NCI-H1694 (cell line): ENCODE data around the gene CDR2L.
"Not testable (repeated sequence)": the region's sequence is repeated elsewhere in the genome, so short reads cannot be mapped to it uniquely, and the experiment has no call there.

Source experiments
- DNase-seq: peaks from one replicate; lab custom pipeline; 2025; lab: John Stamatoyannopoulos, UW

The CDR2L gene

DNA sequence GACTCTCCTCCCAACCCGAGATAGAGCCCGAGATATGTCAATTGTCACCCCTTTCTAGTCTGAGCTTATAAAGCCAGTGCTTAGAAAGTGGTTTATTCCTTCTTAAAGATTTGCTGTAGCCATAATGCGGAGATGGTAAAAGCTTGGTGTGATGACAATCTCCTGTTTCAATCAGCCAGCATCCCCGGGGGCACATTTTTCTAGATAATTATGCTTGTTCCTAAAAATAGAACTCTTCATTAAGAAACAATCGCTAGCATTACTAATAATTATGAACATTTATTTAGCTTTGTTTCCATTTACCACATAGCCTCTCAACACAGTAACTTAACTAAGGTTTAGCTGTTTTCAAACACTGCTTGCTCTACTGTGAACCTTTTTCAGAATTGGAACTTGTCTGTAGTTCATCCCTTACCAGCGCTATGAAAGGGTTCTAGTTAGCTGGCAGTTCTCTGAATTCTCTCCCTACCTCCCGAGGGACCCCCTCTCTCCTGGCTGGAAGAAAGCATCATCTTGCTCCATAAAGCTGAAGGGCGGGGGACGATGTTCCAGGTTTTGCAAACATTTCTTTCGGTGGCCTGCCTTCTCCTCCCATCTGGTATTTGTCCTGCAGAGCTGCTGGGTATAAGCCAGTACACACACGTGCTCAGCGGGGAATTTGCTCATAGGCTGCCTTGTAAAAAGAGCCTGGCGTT lies 24.1 kb downstream of the CDR2L start:
- peak; percentile 55 for DNase-seq

DNA sequence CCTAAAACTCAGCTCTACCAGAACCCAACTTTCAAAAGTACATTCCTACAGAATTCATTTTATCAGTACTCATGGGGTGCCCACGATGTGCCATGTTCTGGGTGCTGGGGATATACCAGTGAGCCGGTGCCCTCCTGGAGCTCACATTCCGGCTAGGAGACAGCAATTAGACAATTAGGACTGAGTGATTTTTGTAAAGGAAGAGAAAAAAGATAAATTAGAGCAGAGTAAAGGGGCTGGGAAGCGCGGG lies 24.6 kb downstream of the CDR2L start:
- DNase-seq, result no peak

DNA sequence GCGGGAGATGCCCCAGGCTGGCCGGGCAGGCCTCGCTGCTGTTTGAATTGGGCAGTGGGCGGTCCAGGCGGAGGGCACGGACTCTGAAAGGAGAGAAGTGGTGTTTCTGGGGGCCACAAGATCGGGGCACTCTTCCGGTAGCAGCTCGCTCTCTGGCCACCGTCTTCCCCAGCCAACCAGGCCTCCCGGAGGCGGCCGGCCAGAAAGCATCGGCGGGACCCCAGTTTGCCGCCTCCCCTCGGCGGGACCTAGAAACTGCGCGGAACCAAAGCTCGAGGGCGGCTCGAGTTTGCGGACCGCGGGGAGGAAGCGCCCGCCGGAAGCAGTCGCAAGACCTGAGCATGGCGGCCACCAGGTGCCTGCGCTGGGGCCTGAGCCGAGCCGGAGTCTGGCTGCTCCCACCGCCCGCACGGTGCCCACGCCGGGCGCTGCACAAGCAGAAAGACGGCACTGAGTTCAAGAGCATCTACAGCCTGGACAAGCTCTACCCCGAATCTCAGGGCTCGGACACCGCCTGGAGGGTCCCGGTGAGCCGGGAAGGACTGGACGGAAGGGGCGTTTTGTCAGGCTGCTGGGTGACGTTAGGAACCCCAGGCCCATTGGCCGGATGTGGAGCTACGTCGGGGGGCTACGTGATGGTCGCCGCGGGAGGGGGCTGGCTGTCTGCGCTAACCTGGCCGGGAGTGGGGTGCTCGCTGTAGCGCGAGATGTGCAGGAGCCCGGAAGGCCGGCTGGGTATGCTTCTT lies 25.1 kb downstream of the CDR2L start, which contains the start of gene MRPL58:
Gene MRPL58, plus strand, starts transcription at position 325 of the 746 bp plus-strand sequence. Its CDS starts 17 bp downstream, at position 342.
- peak; percentile 50 for DNase-seq

DNA sequence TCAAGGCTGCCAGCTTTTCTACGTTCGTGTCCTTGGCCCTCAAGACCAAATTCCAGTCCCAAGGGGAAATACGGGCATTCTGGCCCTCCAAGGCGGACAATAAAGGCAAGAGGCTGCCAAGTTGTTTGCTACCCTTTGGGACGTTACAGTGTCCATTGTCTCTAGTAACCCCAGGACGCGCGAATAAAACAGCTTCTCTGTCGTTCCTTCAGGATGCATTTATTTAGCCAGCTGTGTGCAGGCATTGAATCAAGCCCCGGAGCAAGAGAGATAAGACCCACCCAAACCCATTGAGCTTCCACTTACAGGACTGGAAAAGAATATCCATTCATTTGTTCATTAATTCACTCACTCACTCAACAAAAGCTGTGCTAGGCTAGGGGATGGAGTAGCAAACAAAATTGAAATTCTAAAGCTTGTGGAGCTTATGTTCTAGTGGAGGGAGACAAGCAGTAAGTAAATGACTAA lies 25.7 kb downstream of the CDR2L start:
- DNase-seq, result no peak

DNA sequence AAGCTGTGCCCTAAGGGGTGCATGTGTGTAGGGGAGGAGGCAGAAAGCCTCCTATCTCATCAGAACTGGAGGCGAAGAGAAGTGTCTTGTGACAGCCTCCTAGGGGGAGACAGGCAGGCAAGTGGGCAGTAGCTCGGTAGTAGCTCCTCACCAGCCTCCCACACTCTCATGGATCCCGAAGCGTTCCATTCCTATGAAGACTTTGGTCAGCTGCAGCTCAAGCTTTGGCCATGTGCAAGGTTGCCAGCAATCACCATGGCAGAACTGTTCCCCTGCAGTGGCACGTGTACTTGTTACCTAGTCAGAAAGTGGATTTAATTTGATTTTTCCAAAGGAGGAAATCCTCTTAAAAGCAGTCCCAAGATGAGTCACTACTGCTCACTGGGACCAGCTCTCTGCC lies 31.7 kb downstream of the CDR2L start:
- no peak for DNase-seq

DNA sequence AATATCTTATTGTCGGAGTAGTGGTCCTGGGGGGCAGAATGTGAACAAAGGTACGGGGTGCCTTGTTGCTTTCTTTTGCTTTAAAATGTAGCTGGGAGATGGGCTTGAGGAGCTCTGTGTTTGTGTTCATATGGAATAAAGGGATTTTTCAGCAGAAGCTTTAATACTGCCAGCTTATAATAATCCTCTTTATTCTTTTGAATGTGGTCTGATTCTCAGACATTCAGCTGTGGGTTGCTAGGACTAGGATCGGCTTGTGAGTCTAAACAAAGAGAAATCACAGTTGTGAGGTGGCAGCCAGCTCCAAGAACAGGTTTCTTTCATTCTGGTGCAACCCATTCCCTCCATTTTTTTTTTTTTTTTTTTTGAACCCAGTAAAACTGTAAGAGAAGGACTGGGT lies 32.3 kb downstream of the CDR2L start:
- DNase-seq, result no peak

DNA sequence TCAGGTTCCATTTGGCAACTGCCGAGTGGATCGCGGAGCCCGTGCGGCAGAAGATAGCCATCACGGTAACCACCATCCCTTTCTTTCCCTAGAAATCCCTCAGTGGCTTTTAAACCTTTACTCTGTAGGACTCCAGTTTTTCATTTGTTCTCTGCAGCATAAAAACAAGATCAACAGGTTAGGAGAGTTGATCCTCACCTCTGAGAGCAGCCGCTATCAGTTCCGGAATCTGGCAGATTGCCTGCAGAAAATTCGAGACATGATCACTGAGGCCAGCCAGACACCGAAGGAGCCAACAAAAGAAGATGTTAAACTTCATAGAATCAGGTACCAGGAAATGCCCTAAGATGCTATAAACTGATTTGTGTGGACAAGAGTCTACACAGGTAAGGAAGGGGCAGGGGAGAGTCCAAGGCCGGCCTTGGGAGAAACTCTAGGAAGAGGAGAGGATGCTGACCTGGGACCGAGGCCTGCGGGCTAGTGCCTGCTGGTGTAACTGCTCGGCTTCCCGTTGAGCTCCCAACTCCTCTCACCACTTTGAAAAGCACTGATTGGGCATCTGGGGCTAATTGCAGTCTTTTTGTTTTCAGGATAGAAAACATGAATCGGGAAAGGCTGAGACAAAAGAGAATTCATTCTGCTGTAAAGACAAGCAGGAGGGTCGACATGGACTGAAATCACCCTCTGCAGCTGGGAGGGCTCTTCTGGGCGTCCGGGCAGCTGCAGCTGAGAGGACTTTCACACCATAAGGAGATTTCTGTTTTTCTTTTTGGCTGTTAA lies 33.1 kb downstream of the CDR2L start:
- DNase-seq, result no peak

DNA sequence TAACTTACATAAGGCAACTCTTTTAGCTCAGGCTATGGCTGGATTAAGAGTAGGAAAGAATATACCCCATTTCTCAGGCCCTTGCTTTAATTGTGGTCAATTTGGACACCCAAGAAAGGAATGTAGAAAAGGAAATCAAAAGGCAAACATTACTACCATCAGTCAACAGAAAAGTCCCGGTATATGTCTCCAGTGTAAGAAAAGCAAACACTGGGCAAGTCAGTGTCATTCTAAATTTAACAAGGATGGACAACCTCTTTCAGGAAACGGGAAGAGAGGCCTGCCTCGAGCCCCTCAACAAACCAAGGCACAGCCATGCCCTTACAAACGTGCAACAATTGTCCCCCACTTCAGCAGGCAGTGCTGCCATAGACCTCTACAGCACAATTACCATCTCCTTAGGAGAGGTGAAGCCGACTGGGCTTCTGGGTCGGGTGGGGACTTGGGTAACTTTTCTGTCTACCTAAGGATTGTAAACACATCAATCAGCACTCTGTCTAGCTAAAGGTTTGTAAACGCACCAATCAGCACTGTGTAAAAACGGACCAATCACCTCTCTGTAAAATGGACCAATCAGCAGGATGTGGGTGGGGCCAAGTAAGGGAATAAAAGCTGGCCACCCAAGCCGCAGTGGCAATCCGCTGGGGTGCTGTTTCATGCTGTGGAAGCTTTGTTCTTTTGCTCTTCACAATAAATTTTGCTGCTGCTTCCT lies 37.4 kb downstream of the CDR2L start:
- no peak for DNase-seq

DNA sequence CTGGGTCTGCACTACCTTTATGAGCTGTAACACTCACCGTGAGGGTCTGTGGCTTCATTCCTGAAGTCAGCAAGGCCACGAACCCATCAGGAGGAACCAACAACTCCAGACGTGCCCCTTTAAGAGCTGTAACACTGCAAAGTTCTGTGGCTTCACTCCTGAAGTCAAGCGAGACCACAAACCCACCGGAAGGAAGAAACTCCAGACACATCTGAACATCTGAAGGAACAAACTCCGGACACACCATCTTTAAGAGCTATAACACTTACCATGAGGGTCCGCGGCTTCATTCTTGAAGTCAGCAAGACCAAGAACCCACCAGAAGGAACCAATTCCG lies 37.9 kb downstream of the CDR2L start:
- DNase-seq, result not testable (repeated sequence)

DNA sequence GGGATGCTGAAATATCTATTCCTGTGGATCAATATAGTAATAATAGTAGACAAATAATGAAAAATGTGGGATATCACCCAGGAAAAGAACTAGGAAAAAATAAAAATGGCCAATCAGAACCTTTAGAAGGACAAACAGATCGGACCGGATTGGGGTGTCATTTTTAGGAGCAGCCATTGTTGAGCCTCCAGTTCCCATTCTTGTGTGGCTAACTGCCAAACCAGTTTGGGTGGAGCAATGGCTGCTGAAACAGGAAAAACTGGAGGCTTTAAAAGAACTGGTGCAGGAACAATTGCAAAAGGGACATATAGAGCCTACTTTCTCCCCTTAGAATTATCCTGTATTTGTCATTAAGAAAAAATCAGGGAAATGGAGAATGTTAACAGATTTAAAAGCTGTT lies 39.2 kb downstream of the CDR2L start:
- DNase-seq, result not testable (repeated sequence)

DNA sequence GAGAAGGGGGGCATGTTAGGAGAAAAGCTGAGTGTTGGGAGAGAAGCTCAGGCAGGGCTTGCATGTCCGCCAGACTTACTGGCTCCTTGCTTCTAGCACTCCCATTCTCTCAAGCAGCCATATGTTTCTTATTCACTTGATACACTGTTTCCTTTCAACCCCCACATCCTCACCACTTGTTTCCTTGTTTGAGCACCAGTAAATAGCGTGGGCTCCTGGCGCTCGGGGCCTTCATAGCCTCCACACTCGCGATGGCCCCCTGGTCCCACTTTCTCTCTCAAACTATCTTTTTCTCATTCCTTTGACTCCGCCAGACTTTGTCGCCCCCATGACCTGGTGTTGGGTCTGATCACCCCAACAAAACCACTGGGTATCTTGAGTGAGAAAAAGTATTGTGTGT lies 42.7 kb downstream of the CDR2L start:
- DNase-seq, result no peak

DNA sequence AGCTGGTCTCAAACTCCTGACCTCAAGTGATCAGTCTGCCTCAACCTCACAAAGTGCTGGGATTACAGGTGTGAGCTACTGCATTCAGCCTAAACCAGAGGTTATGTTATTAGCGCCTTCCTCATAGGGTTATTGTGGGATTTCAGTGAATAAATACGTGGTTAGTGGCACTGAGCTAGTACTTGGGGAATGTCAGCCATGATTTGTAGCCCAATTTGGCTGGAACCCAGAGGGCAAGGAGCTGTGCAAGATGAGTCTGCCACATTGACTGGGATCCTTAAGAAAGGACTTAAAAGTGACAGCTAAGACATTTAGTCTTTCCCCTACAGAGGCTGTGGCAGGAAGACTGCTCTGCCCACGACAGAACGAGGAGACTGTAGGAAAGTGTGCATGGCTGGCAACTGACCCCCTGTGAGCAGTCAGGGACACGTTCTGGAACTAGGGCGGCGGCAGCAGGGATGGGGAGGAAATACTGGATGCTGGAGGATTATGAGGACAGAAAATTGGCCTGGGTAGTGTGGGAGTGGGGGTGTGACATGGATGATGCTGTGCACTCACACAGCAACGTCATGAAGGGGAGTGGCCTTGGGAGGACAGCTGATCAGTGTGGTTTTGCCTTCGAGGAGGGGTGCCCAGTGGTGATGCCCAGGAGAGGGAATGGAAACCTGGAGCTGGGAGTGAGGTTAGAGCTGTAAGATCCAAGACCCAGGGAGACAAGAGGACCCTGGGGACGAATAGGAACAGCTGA lies 44.7 kb downstream of the CDR2L start:
- DNase-seq, result peak; percentile 42

DNA sequence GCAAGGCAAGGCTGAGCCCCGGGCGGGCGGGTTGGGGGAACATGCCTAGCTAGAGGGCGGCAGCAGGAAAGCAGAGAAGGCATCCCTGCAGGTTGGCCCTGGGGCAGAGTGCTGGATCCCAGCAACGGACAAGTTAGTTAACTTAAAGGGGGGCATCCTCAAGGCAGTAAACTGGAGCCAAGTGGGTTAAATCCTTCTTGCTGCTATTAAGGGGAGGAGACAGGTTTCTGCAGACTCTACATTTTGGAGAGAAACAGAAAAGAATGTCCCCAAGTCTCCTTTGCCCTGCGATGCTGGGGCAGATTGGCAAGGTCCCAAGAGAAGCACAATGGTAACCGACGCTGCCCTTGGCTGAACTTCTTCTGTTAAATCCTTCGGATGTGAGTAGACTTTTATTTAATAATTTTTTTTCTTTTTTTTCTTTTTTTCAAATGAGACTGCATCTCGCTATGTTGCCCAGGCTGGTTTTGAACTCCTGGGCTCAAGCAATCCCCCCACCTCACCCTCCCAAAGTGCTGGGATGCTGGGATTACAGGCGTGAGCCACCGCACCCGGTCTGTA lies 45.4 kb downstream of the CDR2L start:
- no peak for DNase-seq

DNA sequence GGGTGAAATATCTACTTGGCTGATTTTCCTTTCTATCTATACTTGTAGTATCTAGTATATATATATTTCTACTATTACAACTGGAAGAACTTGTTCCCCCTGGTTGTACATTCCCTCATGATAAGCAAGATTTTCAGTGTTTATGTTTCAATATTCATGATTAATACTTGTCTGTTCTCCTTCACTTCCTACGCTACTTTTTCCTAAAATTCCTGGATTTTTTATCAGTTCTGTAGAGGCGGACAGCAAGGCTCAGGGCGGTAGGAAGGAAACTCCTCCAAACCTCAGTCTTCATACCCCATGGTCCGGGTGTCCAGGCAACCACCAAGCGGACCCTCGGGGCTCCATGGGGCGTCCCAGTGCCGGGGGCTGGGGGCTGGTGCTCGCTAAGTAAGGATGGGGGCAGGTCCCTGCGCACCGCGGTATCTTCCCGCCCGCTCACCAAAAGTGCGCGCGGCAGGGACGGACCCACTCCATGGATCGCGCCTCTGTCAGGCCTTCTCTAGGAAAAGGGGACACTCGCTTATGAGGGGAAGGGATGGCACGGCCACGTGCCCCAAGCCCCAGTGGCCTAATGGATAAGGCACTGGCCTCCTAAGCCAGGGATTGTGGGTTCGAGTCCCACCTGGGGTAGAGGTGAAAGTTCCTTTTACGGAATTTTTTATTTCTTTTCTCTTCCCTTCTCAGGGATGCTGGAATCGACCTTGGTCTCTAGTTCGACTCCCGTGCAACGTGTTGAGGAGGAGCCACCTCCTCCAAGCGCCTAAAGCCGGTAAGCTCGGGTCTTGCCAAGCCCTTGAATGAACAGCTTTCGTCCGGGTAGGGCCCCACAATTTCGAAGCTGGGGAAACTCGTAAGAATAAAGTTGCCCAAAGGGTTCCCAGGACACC lies 46.2 kb downstream of the CDR2L start:
- DNase-seq, result peak; percentile 98

DNA sequence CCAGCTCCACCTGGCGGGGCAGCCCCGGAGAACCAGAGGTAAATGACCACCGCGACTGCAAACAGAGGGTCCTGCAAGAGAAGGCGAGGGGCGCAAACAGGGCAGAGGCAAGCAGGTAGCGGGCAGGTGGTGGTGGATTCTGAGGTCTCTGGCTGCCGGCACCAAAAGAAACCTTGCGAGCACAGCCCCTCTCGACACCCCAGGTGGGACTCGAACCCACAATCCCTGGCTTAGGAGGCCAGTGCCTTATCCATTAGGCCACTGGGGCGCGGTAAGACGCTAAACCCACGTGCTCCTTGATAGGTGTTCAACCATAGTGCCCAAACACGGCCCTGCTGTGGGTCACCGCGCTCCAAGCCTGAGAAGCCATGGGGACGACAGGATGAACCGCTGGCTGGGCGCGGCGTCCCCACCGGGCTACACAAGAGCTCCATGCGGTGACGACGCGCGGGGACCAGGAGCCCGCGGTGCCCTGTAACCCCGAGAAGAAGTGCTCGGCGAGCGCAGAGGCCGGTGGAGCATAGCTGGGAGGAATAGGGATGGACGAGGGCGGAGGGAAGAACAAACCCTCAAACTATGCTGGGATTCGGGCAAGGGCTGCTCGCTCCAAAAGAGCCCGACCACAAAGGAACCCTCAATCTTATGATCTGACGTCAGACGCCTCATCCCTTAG lies 46.9 kb downstream of the CDR2L start:
- peak; percentile 93 for DNase-seq

DNA sequence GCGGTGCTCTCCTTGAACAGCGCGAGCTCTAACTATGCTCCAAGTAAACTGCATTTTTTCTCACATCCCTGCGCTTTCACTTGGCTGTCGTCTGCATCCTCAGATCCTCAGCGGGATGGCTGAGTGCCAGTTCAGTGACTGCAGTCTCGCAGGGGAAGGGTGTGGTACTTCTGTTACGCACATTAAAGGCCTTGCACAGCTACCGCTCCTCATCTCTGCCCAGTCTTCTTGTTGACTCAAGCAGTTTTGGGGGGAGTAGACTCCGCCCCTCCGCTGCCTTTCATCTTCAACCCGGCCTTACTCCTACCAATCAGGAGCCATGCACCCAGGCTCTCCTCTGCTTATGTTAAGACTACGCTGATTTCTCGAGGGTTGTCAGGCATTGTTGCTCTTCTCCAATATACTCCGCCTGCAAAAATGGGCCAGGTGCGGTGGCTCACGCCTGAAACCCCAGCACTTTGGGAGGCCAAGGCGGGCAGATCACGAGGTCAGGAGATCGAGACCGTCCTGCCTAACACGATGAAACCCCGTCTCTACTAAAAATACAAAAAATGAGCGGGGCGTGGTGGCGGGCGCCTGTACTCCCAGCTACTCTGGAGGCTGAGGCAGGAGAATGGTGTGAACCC lies 49.3 kb downstream of the CDR2L start:
- no peak for DNase-seq

DNA sequence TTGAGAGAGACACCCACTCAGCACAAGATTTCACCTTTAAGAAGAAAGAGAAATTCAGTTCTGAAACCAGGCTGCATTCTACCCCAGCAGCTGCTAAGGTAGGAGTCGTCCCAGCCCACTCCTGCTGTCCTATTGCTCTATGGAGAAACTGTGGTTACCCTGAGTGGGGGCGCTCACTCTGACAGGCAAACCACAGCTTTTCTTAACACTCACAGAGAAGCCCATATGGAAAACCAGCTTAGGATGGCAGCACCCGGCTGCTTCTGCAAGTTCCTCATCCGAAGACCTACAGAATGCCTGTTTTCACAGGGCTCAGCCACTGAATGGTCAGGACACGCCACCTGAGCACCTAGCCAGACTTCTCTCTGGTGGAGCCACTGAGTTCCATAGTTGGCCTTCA lies 51.8 kb downstream of the CDR2L start:
- DNase-seq, result no peak

DNA sequence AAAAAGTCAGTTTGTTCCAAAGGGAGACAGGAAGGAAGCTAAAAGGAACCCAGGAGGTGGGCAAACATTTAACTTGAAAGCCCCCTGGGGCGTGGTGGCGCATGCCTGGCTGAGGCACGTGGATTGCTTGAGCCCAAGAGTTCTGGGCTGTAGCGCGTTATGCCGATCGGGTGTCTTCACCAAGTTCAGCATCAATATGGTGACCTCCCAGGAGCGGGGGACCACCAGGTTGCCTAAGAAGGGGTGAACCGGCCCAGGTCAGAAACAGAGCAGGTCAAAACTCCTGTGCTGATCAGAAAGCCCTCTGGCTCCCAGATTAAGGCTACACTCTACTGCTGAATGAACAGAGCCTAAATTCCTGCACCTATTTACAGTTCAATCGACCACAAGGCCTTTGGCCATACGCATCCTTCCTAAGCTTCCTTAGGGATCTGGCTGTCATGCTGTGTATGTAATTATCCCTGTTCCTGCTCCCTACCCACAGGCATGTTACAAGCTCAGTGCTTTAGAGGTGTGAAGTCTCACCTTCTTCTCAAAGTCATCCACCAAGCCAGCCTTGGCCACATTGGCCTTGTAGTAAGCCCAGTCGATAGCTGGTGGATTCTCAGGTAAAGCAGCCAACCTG lies 54.3 kb downstream of the CDR2L start:
- DNase-seq, result no peak

DNA sequence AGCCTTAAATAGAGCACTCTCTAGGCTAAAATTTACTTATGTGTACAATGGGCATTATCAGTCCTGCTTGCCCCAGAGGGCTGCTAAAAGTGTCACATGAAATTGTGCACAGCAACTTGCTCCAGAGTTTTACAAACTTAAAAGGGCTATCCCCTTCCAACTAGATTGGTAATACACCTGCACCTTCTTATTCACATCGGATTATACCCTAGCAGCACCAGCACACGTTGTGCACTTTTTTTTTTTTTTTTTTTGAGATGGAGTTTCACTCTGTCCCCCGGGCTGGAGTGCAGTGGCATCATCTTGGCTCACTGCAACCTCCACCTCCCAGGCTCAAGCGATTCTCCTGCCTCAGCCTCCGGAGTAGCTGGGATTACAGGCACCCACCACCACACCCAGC lies 56.4 kb downstream of the CDR2L start:
- DNase-seq, result not testable (repeated sequence)
